Myocyte (in vitro differentiated cells): ENCODE data around the gene ANKRD7. TPM values are rescaled to one million over a fixed set of nuclear protein-coding genes. Genes with fewer than 3 reads are reported as not detected.
A peak's percentile ranks its signal among the peaks of the same experiment; 100 is the strongest.
"Not testable (repeated sequence)": the region's sequence is repeated elsewhere in the genome, so short reads cannot be mapped to it uniquely, and the experiment has no call there.

Source experiments
- DNase-seq: peaks from one replicate; pipeline ENCODE4 v3.0.0-alpha.2; 2012; ENCODE audit warnings: low read depth
- total RNA-seq: library from RNA; depleted of rRNA; stranded (reverse); fragments of >200 nt; gene quantifications from 2 replicates; pipeline ENCODE4 v1.2.3, GENCODE V29; 2014

The ANKRD7 gene
- total RNA-seq, 1 donor from 2014 or later: 2.8 TPM

DNA sequence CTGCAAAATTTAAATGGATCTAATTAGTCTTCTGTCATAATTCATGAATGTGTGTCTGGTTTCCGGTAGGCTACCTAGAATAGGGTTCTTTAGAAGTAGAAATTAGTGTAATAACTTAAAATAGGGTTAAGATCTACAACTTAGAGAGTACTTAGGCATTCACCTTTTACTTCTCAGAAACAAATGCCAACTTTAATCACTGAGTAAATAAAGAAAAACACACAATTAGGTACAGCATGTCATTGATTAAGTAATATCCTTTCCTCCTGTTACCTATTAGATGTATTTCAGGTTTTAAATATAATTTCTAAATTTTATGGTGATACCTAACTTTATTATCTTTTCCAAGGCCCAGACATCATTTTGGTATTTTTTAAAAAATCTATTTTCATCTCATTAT lies 9.3 kb downstream of the ANKRD7 start:
- DNase-seq: no peak

DNA sequence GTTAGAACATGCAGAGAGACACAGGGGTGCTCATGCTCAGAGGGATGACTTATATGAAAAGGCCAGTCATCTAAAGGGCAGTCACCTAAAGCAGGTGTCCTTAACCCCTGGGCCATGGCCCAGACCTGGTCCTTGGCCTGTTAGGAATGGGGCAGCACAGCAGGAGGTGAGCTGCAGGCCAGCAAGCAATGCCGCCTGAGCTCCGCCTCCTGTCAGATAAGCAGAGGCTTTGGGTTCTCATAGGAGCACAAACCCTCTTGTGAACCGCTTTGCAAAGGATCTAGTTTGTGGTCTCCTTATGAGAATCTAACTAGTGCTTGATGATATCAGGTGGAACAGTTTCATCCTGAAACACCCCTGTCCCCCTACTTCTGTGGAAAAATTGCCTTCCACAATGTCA lies 14.5 kb downstream of the ANKRD7 start:
- DNase-seq: no peak

DNA sequence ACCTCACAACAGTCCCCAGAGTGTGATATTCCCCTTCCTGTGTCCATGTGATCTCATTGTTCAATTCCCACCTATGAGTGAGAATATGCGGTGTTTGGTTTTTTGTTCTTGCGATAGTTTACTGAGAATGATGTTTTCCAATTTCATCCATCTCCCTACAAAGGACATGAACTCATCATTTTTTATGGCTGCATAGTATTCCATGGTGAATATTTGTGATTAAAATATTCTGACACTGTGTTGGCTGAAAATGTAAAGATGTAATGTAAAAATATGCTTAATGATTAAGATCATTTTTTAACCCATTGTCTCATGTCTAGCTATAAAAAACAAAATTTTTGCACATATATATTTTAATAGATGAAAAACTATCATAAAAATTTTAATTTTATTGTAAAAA lies 15.8 kb downstream of the ANKRD7 start:
- DNase-seq: not testable (repeated sequence)

DNA sequence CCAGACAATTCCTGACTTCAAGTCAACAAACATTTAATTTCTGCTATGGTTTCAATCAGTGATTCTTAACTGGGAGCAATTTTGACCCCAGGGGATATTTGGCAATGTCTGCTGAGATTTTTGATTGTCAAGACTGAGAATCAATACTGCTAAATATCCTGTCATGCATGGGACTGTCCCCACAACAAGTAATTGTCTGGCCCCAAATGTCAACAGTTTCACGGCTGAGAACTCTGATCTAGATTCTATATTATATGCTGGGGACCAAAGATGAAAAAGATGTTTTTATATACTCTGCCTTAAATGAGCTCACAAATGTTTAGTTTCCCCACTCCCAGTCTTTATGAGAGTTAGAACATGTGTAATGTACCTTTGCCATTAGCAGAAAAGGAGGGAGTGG lies 19.2 kb downstream of the ANKRD7 start:
- no peak for DNase-seq

DNA sequence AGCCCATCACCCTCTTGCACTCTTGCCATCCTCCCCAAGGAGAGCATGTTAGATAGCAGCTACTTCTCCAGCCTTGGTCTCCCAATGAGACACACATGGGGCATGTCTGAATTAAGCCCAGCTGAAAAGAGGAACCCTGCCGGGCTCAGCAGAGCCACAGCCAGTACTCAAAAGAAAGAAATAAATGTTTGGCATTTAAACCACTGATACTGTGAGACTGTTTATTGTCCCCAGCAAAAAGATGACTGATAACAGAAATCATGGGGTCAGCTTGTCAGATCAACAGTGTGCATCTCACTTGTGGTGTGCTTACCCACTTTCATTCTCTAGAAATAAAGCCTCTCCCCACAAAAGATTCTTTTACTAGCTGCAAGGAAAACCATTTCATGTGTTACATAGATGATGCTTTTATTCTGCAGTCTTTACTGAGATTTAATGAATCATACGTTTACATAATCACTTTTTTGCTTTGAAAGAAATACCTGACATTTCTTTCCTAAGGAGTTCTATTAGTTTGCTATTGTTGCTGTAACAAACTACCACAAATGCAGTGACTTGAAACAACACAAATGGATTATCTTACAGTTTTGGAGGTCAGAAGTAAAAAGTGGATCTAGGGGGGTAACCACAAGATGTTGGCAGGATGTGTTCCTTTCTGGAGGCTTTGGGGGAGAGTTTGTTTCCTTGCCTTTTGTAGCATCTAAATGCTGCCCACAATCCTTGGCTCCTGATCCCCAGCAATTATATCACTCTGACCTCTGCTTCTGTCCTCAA lies 20.9 kb downstream of the ANKRD7 start:
- DNase-seq: peak; percentile 9

DNA sequence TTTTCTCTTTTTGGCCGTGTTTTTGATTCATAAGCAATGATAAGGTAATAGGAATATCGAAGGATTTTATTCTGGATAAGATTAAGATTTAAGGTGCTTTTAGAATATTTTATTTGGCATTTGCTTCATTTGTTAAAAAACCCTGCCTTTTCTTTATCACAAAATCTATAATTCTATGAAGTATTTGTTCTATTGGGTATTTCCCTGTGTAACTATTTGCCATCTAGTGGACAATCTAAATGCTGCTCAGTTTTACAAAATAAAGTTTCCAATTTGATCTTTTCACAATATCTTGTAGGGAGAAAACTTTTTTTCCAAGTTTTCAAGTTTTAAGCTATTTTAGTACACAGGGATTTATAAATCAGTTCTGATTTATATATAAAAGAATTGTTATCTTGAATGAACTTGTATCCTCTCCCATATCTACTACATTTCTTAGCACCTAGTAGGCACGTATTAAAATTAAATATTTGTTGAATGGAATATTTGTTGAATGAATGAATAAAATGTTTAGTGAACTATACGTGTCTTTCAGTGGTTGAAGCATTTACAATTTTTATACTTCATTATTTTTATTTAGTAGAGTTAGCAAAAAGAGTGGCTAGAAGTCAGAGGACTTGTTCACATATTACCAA lies 26.5 kb downstream of the ANKRD7 start:
- DNase-seq: no peak

DNA sequence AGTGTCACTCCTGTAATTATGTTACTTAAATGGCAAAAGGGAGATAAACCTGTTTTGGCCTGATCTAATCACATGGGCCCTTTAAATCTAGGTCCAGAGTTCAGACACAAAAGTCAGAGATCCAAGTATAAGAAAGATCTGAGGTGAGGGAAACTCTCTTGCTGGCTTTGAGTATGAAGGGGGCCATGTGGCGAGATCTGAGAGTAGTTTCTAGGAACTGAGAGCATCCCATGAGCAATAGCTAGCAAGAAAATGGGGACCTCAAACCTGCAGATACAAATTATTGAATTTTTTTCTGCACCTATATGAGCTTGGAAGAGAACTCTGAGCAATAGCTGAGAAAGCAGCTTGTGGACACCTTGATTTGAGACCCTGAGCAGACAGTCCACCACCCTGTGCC lies 27.6 kb downstream of the ANKRD7 start:
- DNase-seq: no peak

DNA sequence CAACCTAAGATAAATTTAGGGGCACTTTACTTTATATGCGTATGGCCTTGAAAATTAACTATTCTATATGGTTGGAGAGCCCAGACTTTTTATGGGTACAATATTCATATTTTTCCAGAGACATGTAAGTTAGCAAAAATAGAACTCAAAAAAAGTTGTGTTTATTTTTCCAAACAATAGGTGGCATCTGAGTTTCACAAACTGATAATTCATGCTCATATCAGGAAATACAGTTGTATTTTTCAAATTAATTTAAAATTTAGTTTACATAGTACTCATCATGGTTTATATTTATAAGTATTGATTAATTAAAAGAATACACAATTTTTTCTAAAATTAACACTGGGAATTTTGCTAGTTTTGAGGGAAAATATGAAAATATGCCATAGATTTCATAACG lies 34.6 kb downstream of the ANKRD7 start:
- DNase-seq: no peak

DNA sequence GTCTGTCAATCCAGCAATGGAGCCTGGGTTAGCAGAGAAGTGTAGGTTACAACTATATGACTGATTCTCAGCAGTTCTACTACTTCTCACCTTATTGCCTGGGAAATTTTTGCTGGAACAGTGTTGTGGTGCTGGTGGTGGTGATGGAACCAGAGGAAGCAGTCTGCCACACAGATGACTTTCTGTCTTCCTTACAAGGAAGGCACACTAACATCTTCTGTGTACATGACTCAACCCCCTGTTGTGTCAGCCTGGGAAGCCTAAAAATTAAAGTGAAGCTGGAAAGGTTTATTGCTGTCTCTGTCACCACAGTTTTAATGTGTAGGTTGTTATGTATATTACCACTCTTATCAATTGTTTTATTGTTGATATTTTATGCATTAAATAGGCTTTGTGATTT lies 40.3 kb downstream of the ANKRD7 start:
- no peak for DNase-seq

DNA sequence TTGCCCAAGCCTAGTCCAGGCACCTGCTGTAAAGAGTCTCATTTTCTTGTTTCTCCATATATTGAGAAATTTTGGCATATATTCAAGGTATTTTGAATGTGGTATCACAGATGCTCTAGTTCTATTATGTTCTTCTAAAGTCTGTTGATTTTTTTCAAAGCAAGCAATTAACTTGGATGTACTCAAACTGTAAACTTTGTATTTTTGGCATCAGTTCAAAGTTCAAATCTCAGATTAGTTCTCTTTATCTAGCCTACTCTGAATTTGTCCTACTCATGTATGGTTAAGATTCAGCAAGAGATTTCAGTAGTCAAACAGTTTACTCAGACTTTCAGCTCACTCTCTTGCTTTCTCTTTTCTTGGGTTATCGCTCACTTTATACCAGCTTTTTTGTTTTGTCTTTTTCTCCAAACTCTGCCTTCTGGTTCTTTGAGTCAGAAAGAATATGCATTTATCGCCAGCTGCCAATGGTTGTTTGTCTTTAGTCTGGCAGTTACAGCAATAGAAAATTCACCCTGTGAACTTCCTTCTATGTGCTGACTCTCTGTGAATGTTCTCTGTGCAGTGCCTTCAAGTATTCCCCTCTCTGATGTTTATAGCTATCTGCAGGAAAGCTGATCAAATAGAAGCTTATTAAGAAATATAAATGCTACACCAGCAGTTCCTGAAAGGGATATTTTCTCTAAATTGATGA lies 56.0 kb downstream of the ANKRD7 start:
- DNase-seq: no peak

DNA sequence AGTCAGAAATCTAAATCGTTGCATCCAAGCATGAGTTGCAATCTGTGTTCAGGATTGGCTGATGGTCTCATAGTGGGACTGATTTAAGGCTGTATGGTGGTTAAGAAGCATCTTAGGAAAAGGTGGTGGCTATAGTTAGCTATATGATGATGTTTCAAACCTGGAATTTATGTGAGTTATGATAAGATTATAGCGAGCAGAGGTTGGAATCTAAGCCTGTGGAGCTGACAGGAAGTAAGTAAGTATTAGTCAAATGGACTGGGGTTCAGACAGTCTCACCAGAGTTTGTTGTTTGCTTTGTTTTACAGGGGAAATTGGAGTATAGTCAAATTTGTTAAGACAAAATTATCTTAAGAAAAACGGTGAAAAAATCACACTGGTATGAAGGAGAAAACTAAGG lies 56.7 kb downstream of the ANKRD7 start:
- DNase-seq: no peak

DNA sequence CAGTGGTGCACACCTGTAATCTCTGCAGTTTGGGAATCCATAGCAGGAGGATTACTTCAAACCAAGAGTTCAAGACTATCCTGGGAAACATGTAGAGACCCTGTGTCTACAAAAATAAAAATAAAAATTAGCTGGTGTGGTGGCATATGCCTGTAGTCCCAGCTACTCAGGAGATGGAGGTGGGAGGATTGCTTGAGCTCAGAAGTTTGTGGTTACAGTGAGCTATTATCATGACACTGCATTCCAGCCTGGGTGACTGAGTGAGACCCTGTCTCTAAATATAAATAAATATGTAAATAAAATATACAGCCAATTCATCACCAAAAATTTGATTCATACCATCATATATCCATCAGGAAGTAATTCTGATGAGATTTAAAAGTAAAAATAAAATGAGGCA lies 60.9 kb downstream of the ANKRD7 start:
- no peak for DNase-seq

DNA sequence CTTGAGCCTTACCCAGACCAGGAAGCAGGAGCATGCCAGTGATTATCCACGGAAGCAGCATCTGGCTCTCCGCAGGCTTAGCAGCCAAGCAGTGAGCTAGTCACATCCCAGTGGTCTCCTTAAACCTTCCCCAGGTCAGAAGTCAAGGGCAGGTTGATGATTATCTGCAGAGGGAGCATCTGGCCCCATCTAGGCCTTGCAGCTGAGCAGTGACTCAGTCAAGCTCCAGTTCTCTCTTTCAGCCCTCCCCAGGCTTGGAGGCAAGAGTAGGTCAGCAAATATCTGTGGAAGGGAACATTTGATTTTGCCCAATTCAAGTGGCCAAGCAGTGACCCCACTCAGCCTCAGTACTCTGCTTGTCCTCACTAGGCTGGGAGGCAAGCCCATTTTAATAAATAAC lies 61.6 kb downstream of the ANKRD7 start:
- no peak for DNase-seq

DNA sequence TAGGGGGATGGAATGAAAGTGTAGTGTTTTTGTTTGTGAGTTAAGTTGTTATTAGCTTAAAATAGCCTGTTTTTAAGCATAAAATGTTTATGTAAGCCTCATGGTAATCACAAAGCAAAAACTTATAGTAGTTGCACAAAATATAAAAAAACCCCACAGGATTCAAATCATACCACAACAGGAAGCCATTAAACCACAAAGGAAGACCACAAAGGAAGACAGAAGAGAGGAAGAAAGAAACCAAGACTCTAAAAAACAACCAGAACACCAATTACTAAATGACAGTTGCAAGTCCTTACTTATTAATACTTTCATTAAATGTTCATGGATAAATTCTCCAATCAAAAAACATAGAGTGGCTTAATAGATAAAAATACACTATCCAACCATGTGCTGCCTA lies 63.6 kb downstream of the ANKRD7 start:
- DNase-seq: no peak

DNA sequence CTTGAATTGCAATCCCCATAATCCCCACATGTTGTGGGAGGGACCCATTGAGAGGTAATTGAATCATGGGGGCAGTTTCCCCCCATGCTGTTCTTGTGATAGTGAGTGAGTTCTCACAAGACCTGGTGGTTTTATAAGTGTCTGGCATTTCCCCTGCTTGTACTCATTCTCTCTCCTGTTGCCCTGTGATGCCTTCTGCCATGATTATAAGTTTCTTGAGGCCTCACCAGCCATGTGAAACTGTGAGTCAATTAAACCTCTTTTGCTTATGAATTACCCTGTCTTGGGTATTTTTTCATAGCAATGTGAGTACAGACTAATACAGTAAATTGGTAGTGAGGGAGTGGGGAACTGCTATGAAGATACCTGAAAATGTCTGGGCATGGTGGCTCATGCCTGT lies 65.0 kb downstream of the ANKRD7 start:
- DNase-seq: no peak

Other genes starting within 250 kb of the ANKRD7 start
- gene LSM8, start 40.5 kb upstream of the ANKRD7 start, total RNA-seq: 37.1 and 47.5 TPM in 2 replicates